ENCODE data around the gene STK16. TPM values are rescaled to one million over a fixed set of nuclear protein-coding genes. Genes with fewer than 3 reads are reported as not detected.

Gene STK16
- total and polyA plus RNA-seq, 2 of the 13 experiments (the other 11 are each of a cell fraction or from before 2014, with no cell fraction given), result 28.0 to 50.9 TPM

DNA sequence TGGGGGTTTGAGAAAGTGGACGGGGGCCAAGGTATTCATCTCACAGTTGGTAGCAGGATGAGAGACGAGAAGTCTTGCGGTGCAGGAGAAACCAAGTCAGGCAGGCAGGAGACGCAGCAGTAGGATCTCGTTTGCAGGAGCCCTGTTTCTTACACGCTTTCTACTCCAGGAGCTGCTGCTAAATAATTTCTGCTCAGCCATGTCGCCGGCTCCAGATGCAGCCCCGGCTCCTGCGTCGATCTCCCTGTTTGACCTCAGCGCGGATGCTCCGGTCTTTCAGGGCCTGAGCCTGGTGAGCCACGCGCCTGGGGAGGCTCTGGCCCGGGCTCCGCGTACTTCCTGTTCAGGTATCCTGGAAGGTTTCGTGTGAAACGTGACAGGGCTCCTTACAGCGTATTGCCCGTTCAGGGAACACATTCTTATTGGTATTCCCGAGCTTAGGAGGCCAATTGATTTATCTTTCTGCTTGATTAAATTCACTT lies 15.2 kb upstream of the STK16 start (continued):
- TF ChIP-seq, protein P1, sequence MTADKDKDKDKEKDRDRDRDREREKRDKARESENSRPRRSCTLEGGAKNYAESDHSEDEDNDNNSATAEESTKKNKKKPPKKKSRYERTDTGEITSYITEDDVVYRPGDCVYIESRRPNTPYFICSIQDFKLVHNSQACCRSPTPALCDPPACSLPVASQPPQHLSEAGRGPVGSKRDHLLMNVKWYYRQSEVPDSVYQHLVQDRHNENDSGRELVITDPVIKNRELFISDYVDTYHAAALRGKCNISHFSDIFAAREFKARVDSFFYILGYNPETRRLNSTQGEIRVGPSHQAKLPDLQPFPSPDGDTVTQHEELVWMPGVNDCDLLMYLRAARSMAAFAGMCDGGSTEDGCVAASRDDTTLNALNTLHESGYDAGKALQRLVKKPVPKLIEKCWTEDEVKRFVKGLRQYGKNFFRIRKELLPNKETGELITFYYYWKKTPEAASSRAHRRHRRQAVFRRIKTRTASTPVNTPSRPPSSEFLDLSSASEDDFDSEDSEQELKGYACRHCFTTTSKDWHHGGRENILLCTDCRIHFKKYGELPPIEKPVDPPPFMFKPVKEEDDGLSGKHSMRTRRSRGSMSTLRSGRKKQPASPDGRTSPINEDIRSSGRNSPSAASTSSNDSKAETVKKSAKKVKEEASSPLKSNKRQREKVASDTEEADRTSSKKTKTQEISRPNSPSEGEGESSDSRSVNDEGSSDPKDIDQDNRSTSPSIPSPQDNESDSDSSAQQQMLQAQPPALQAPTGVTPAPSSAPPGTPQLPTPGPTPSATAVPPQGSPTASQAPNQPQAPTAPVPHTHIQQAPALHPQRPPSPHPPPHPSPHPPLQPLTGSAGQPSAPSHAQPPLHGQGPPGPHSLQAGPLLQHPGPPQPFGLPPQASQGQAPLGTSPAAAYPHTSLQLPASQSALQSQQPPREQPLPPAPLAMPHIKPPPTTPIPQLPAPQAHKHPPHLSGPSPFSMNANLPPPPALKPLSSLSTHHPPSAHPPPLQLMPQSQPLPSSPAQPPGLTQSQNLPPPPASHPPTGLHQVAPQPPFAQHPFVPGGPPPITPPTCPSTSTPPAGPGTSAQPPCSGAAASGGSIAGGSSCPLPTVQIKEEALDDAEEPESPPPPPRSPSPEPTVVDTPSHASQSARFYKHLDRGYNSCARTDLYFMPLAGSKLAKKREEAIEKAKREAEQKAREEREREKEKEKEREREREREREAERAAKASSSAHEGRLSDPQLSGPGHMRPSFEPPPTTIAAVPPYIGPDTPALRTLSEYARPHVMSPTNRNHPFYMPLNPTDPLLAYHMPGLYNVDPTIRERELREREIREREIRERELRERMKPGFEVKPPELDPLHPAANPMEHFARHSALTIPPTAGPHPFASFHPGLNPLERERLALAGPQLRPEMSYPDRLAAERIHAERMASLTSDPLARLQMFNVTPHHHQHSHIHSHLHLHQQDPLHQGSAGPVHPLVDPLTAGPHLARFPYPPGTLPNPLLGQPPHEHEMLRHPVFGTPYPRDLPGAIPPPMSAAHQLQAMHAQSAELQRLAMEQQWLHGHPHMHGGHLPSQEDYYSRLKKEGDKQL (CRISPR knock-in tag; IDR thresholded peaks at IDR 0.05; ENCODE audit: low read depth), result no peak
- TF ChIP-seq GFI1 (CRISPR knock-in tag; IDR thresholded peaks at IDR 0.05; ENCODE audit: borderline replicate concordance) (0 out of 2 replicates have a peak, but pooled peaks have one; percentile 3), LCORL (IDR thresholded peaks at IDR 0.05) (no peak), LCORL (CRISPR knock-in tag; IDR thresholded peaks at IDR 0.05) (no peak), XRCC5 (optimal IDR thresholded peaks at IDR 0.05; ENCODE audit: low read length) (peak; percentile 0), PAX8 (CRISPR knock-in tag; IDR thresholded peaks at IDR 0.05; ENCODE audit: borderline replicate concordance) (0 out of 2 replicates have a peak, but pooled peaks have one; percentile 55), ZNF839 (CRISPR knock-in tag; IDR thresholded peaks at IDR 0.05; ENCODE audit: borderline replicate concordance) (peak; percentile 89; the same call in 1 of the 2 replicates), ZFP37 (CRISPR knock-in tag; IDR thresholded peaks at IDR 0.05; ENCODE audit: borderline replicate concordance) (peak; percentile 74; the same call in 1 of the 2 replicates), ZBTB8A (CRISPR knock-in tag; IDR thresholded peaks at IDR 0.05; ENCODE audit: borderline replicate concordance, low read depth) (no peak)
- TF ChIP-seq, protein P2, sequence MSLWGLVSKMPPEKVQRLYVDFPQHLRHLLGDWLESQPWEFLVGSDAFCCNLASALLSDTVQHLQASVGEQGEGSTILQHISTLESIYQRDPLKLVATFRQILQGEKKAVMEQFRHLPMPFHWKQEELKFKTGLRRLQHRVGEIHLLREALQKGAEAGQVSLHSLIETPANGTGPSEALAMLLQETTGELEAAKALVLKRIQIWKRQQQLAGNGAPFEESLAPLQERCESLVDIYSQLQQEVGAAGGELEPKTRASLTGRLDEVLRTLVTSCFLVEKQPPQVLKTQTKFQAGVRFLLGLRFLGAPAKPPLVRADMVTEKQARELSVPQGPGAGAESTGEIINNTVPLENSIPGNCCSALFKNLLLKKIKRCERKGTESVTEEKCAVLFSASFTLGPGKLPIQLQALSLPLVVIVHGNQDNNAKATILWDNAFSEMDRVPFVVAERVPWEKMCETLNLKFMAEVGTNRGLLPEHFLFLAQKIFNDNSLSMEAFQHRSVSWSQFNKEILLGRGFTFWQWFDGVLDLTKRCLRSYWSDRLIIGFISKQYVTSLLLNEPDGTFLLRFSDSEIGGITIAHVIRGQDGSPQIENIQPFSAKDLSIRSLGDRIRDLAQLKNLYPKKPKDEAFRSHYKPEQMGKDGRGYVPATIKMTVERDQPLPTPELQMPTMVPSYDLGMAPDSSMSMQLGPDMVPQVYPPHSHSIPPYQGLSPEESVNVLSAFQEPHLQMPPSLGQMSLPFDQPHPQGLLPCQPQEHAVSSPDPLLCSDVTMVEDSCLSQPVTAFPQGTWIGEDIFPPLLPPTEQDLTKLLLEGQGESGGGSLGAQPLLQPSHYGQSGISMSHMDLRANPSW (CRISPR knock-in tag; IDR thresholded peaks at IDR 0.05; ENCODE audit: borderline replicate concordance), result peak; percentile 78
- TF ChIP-seq, protein P3, sequence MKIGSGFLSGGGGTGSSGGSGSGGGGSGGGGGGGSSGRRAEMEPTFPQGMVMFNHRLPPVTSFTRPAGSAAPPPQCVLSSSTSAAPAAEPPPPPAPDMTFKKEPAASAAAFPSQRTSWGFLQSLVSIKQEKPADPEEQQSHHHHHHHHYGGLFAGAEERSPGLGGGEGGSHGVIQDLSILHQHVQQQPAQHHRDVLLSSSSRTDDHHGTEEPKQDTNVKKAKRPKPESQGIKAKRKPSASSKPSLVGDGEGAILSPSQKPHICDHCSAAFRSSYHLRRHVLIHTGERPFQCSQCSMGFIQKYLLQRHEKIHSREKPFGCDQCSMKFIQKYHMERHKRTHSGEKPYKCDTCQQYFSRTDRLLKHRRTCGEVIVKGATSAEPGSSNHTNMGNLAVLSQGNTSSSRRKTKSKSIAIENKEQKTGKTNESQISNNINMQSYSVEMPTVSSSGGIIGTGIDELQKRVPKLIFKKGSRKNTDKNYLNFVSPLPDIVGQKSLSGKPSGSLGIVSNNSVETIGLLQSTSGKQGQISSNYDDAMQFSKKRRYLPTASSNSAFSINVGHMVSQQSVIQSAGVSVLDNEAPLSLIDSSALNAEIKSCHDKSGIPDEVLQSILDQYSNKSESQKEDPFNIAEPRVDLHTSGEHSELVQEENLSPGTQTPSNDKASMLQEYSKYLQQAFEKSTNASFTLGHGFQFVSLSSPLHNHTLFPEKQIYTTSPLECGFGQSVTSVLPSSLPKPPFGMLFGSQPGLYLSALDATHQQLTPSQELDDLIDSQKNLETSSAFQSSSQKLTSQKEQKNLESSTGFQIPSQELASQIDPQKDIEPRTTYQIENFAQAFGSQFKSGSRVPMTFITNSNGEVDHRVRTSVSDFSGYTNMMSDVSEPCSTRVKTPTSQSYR (CRISPR knock-in tag; IDR thresholded peaks at IDR 0.05; ENCODE audit: borderline replicate concordance), result 0 out of 2 replicates have a peak, but pooled peaks have one; percentile 22
